ENCODE data around the gene HCN1.

Gene HCN1

DNA sequence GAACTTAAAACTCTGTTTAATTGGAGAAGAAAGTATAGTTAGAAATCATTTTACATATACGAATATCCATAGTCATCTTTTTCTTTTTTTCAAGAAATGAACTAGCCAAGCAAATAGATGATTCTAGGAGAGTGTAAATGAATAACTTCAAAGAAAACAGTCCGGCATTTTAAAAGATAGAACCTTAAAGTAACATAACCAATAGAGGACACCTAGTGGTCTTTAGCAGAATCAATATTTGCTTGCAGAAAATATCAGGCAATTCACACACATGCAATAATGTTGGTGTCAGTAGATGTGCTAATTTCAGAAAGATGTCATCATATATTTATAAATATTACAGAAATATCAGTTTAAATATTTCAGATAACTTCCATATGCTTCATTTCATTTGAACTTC is 57.1 kb downstream of the HCN1 start:
- H3K4me3 ChIP-seq (ENCODE audit: low read depth, low read length), result no peak overlapping the region
- TF ChIP-seq, protein P1, sequence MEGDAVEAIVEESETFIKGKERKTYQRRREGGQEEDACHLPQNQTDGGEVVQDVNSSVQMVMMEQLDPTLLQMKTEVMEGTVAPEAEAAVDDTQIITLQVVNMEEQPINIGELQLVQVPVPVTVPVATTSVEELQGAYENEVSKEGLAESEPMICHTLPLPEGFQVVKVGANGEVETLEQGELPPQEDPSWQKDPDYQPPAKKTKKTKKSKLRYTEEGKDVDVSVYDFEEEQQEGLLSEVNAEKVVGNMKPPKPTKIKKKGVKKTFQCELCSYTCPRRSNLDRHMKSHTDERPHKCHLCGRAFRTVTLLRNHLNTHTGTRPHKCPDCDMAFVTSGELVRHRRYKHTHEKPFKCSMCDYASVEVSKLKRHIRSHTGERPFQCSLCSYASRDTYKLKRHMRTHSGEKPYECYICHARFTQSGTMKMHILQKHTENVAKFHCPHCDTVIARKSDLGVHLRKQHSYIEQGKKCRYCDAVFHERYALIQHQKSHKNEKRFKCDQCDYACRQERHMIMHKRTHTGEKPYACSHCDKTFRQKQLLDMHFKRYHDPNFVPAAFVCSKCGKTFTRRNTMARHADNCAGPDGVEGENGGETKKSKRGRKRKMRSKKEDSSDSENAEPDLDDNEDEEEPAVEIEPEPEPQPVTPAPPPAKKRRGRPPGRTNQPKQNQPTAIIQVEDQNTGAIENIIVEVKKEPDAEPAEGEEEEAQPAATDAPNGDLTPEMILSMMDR (IDR thresholded peaks at IDR 0.05; ENCODE audit: insufficient read depth, low read depth, low read length, missing control alignments), result no peak
- DNase-seq (ENCODE audit: low read depth), result no peak

- TF ChIP-seq, protein P1 (IDR thresholded peaks at IDR 0.05; ENCODE audit: insufficient read depth, low read depth, low read length, missing control alignments), result no peak
- no peak overlapping the region for H3K4me3 ChIP-seq (ENCODE audit: low read depth, low read length)
- DNase-seq (ENCODE audit: low read depth), result no peak
Observed at GRCh38 chr5:45627076-45627656, 69.0 kb downstream of the HCN1 start.

- TF ChIP-seq, protein P1 (IDR thresholded peaks at IDR 0.05; ENCODE audit: insufficient read depth, low read depth, low read length, missing control alignments), result no peak
- no peak for DNase-seq (ENCODE audit: low read depth)
- no peak overlapping the region for H3K4me3 ChIP-seq (ENCODE audit: low read depth, low read length)
Observed at GRCh38 chr5:45623832-45624231, 72.3 kb downstream of the HCN1 start.

GRCh38 chr5:45622365-45622764 is 73.8 kb downstream of the HCN1 start:
- TF ChIP-seq, protein P1 (IDR thresholded peaks at IDR 0.05; ENCODE audit: insufficient read depth, low read depth, low read length, missing control alignments), result no peak
- no peak for DNase-seq (ENCODE audit: low read depth)
- no peak overlapping the region for H3K4me3 ChIP-seq (ENCODE audit: low read depth, low read length)

- no peak overlapping the region for H3K4me3 ChIP-seq (ENCODE audit: low read depth, low read length)
- no peak for DNase-seq (ENCODE audit: low read depth)
- TF ChIP-seq, protein P1 (IDR thresholded peaks at IDR 0.05; ENCODE audit: insufficient read depth, low read depth, low read length, missing control alignments), result no peak
Observed at GRCh38 chr5:45617859-45618416, 78.2 kb downstream of the HCN1 start.

GRCh38 chr5:45609661-45610060 is 86.5 kb downstream of the HCN1 start:
- H3K4me3 ChIP-seq (ENCODE audit: low read depth, low read length), result no peak overlapping the region
- TF ChIP-seq, protein P1 (IDR thresholded peaks at IDR 0.05; ENCODE audit: insufficient read depth, low read depth, low read length, missing control alignments), result no peak
- no peak for DNase-seq (ENCODE audit: low read depth)

- DNase-seq (ENCODE audit: low read depth), result no peak
- TF ChIP-seq, protein P1 (IDR thresholded peaks at IDR 0.05; ENCODE audit: insufficient read depth, low read depth, low read length, missing control alignments), result no peak
- no peak overlapping the region for H3K4me3 ChIP-seq (ENCODE audit: low read depth, low read length)
Observed at GRCh38 chr5:45604092-45604491, 92.1 kb downstream of the HCN1 start.

Data from GM12865 (cell line).